ENCODE results near the gene WDR90. TPM values are rescaled to one million over a fixed set of nuclear protein-coding genes. Genes with fewer than 3 reads are reported as not detected.

The WDR90 gene
- total and polyA plus RNA-seq, 10 of the 15 experiments (the other 5 are each of a cell fraction or from before 2014, with no cell fraction given), result 2.0 to 65.0 (median 16.7) TPM

- BruUV-seq (replicated peaks), result no TSS peak
- H3K27ac ChIP-seq (ENCODE audit: control insufficient read depth, insufficient read depth), result no peak overlapping the region
- no peak overlapping the region for H3K4me3 ChIP-seq
- no peaks in the 10 kb centered on the region for H3K79me2 ChIP-seq (ENCODE audit: control insufficient read depth, insufficient read depth, low read length)
- H3K36me3 ChIP-seq (ENCODE audit: control insufficient read depth in 2 of 2, insufficient read depth in 2 of 2, low read length in 1 of 2), result no peaks in the 10 kb centered on the region; a peak in 1 of 4 replicates
- H3K4me1 ChIP-seq (ENCODE audit: control insufficient read depth, insufficient read depth, low read length), result no peaks in the 10 kb centered on the region
- in situ Hi-C loops (cut with MboI) (no loop called here), intact Hi-C loops (cut with micrococcal nuclease; ENCODE audit: unreplicated experiment) (no loop called here)
- no peak for ATAC-seq
- H3K27me3 ChIP-seq (replicated peaks in 1 of 2; ENCODE audit: control insufficient read depth in 2 of 2, insufficient read depth in 2 of 2, low read length in 1 of 2), result no peaks in the 10 kb centered on the region
- 89% methylated on average over 35 of the region's 35 CpGs for WGBS (ENCODE audit: insufficient coverage, insufficient replicate concordance, low lambda C conversion rate, missing lambda C conversion rate)
- ChIA-PET POLR2A (no interaction called here), RAD21 (ENCODE audit: unreplicated experiment) (no interaction called here), CTCF (no interaction called here), SMC1A (ENCODE audit: uncharacterized antibody, unreplicated experiment) (no interaction called here)
- H2AFZ ChIP-seq (ENCODE audit: control insufficient read depth, low read depth, low read length), result no peak overlapping the region
- no peaks in the 10 kb centered on the region; the same call in 1 of the 2 replicates for H4K20me1 ChIP-seq (ENCODE audit: control insufficient read depth, insufficient read depth)
- no peak for DNase-seq (ENCODE audit: low read depth, low spot score)
- H3K4me2 ChIP-seq (ENCODE audit: control insufficient read depth, insufficient read depth), result no peak overlapping the region
- H3K9me3 ChIP-seq (replicated peaks; ENCODE audit: control insufficient read depth, insufficient read depth, low read length), result no peaks in the 10 kb centered on the region
- TF ChIP-seq CREB1 (IDR thresholded peaks at IDR 0.05; ENCODE audit: low read depth), result no peak
- no peak for TF ChIP-seq ZNF207 (IDR thresholded peaks at IDR 0.05; ENCODE audit: borderline replicate concordance)
- TF ChIP-seq TCF7 (IDR thresholded peaks at IDR 0.05; ENCODE audit: borderline replicate concordance), result no peak
- TF ChIP-seq PML (IDR thresholded peaks at IDR 0.05; ENCODE audit: low read length), result no peak
- no peak for TF ChIP-seq SP1 (IDR thresholded peaks at IDR 0.05; ENCODE audit: low read depth, low read length)
- TF ChIP-seq, protein P1, sequence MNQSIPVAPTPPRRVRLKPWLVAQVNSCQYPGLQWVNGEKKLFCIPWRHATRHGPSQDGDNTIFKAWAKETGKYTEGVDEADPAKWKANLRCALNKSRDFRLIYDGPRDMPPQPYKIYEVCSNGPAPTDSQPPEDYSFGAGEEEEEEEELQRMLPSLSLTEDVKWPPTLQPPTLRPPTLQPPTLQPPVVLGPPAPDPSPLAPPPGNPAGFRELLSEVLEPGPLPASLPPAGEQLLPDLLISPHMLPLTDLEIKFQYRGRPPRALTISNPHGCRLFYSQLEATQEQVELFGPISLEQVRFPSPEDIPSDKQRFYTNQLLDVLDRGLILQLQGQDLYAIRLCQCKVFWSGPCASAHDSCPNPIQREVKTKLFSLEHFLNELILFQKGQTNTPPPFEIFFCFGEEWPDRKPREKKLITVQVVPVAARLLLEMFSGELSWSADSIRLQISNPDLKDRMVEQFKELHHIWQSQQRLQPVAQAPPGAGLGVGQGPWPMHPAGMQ (IDR thresholded peaks at IDR 0.05; ENCODE audit: borderline replicate concordance), result no peak
- no peak for TF ChIP-seq NFYA (IDR thresholded peaks at IDR 0.05; ENCODE audit: borderline replicate concordance, low read depth, low read length)
- no peak for TF ChIP-seq KAT2A (conservative IDR thresholded peaks at IDR 0.05; ENCODE audit: control insufficient read depth, low read depth, low read length)
- no peak for TF ChIP-seq BCL3 (IDR thresholded peaks at IDR 0.05; ENCODE audit: borderline replicate concordance, insufficient read depth, low read depth, low read length, poor library complexity, severe bottlenecking)
- no peak for FAIRE-seq
- H3K9ac ChIP-seq (ENCODE audit: control insufficient read depth, insufficient read depth, low read length), result no peak overlapping the region
These were observed 23.0 kb upstream of the WDR90 start for GRCh38 chr16:625977-626765.
